ENCODE results near the gene NRSN1. TPM values are rescaled to one million over a fixed set of nuclear protein-coding genes. Genes with fewer than 3 reads are reported as not detected.
A peak's percentile ranks its signal among the peaks of the same experiment; 100 is the strongest.

Gene NRSN1
- total RNA-seq, 2 donors from 2014 or later, result not detected

- Mint-ChIP-seq H3K27me3 (ENCODE audit: insufficient read depth) (no peaks in the 10 kb centered on the region), H3K36me3 (ENCODE audit: low read depth) (no peaks in the 10 kb centered on the region), H3K4me1 (peaks cover 4% of the 10 kb centered on the region), H3K27ac (no peak overlapping the region), H3K4me3 (no peak overlapping the region), H3K9me3 (no peaks in the 10 kb centered on the region)
- Histone ChIP-seq H3K27me3 (ENCODE audit: control insufficient read depth, insufficient read depth, low read length, poor library complexity, severe bottlenecking) (no peaks in the 10 kb centered on the region), H3K27ac (ENCODE audit: low read depth, low read length) (no peak overlapping the region), H3K9ac (ENCODE audit: extremely low read depth, low read length, poor library complexity, severe bottlenecking) (no peak overlapping the region), H3K4me3 (ENCODE audit: low read length) (no peak overlapping the region), H3K4me1 (ENCODE audit: control insufficient read depth, insufficient read depth, low read length) (no peaks in the 10 kb centered on the region), H3K36me3 (ENCODE audit: control insufficient read depth, insufficient read depth, low read length) (no peaks in the 10 kb centered on the region), H3K9me3 (ENCODE audit: control insufficient read depth, low read length) (no peaks in the 10 kb centered on the region)
- 100% methylated on average over 1 of the region's 1 CpG; no CpG with 5 or more reads in 1 of the 2 experiments for WGBS, 2 experiments (ENCODE audit: insufficient coverage in 1 of 2, insufficient read length in 1 of 2)
- no peak for DNase-seq
- TF ChIP-seq, protein P1, sequence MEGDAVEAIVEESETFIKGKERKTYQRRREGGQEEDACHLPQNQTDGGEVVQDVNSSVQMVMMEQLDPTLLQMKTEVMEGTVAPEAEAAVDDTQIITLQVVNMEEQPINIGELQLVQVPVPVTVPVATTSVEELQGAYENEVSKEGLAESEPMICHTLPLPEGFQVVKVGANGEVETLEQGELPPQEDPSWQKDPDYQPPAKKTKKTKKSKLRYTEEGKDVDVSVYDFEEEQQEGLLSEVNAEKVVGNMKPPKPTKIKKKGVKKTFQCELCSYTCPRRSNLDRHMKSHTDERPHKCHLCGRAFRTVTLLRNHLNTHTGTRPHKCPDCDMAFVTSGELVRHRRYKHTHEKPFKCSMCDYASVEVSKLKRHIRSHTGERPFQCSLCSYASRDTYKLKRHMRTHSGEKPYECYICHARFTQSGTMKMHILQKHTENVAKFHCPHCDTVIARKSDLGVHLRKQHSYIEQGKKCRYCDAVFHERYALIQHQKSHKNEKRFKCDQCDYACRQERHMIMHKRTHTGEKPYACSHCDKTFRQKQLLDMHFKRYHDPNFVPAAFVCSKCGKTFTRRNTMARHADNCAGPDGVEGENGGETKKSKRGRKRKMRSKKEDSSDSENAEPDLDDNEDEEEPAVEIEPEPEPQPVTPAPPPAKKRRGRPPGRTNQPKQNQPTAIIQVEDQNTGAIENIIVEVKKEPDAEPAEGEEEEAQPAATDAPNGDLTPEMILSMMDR (conservative IDR thresholded peaks at IDR 0.05), result no peak
Measured at GRCh38 chr6:24157886-24158285, 31.9 kb downstream of the NRSN1 start.

GRCh38 chr6:24183584-24183983, 57.6 kb downstream of the NRSN1 start:
- Histone ChIP-seq H3K27me3 (ENCODE audit: control insufficient read depth, insufficient read depth, low read length, poor library complexity, severe bottlenecking) (no peaks in the 10 kb centered on the region), H3K9ac (ENCODE audit: extremely low read depth, low read length, poor library complexity, severe bottlenecking) (no peak overlapping the region), H3K4me1 (ENCODE audit: control insufficient read depth, insufficient read depth, low read length) (no peaks in the 10 kb centered on the region), H3K9me3 (ENCODE audit: control insufficient read depth, low read length) (peaks cover 15% of the 10 kb centered on the region), H3K27ac (ENCODE audit: low read depth, low read length) (no peak overlapping the region), H3K4me3 (ENCODE audit: low read length) (no peak overlapping the region), H3K36me3 (ENCODE audit: control insufficient read depth, insufficient read depth, low read length) (no peaks in the 10 kb centered on the region)
- Mint-ChIP-seq H3K4me1 (no peaks in the 10 kb centered on the region), H3K4me3 (no peak overlapping the region), H3K27ac (no peak overlapping the region), H3K9me3 (peaks cover 23% of the 10 kb centered on the region), H3K36me3 (ENCODE audit: low read depth) (no peaks in the 10 kb centered on the region), H3K27me3 (ENCODE audit: insufficient read depth) (no peaks in the 10 kb centered on the region)
- DNase-seq, result peak; percentile 78
- TF ChIP-seq, protein P1 (conservative IDR thresholded peaks at IDR 0.05), result no peak
- WGBS, 2 experiments (ENCODE audit: insufficient coverage in 1 of 2, insufficient read length in 1 of 2), result 80 to 89% methylated on average over 8 to 10 of the region's 10 CpGs

DNA sequence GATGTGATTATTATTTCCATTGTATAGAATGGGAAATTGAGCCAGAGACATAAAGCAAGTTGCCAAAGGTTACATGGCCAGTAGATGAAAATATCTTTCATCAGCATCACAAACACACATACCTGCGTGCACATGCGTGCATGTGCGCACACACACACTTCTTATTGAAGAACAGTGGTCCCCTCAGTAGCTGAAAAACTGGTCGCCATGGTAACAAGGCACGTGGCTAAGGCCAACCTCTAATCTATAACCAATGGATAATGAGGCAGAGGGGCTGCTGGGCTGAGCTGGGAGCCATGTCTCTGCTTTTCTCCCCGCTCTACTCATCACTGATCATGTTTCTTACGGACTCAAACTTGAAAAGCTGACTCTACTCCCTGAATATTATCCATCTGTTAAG, 60.3 kb downstream of the NRSN1 start:
- H3K27me3 Mint-ChIP-seq (ENCODE audit: insufficient read depth), result no peaks in the 10 kb centered on the region
- Histone ChIP-seq H3K36me3 (ENCODE audit: control insufficient read depth, insufficient read depth, low read length) (no peaks in the 10 kb centered on the region), H3K9me3 (ENCODE audit: control insufficient read depth, low read length) (peaks cover 15% of the 10 kb centered on the region), H3K9ac (ENCODE audit: extremely low read depth, low read length, poor library complexity, severe bottlenecking) (no peak overlapping the region), H3K27me3 (ENCODE audit: control insufficient read depth, insufficient read depth, low read length, poor library complexity, severe bottlenecking) (no peaks in the 10 kb centered on the region), H3K4me3 (ENCODE audit: low read length) (no peak overlapping the region), H3K27ac (ENCODE audit: low read depth, low read length) (no peak overlapping the region), H3K4me1 (ENCODE audit: control insufficient read depth, insufficient read depth, low read length) (no peaks in the 10 kb centered on the region)
- 61 to 84% methylated on average over 3 to 7 of the region's 7 CpGs for WGBS, 2 experiments (ENCODE audit: insufficient coverage in 1 of 2, insufficient read length in 1 of 2)
- no peak overlapping the region for H3K27ac Mint-ChIP-seq
- no peaks in the 10 kb centered on the region for H3K36me3 Mint-ChIP-seq (ENCODE audit: low read depth)
- peaks cover 23% of the 10 kb centered on the region for H3K9me3 Mint-ChIP-seq
- no peak for DNase-seq
- TF ChIP-seq, protein P1 (conservative IDR thresholded peaks at IDR 0.05), result no peak
- no peak overlapping the region for H3K4me3 Mint-ChIP-seq
- H3K4me1 Mint-ChIP-seq, result no peaks in the 10 kb centered on the region

Measured in endodermal cell (in vitro differentiated cells).